HUDEP-2 (cell line): ENCODE results near the gene CACNA1S.
A peak's percentile ranks its signal among the peaks of the same experiment; 100 is the strongest.

ENCODE experiments used
- DNase-seq, 76 experiments: peaks; one replicate each; lab custom pipeline; 2025; ENCODE audit not compliant: unreplicated experiment in 76 of 76; lab: John Stamatoyannopoulos, UW

Gene CACNA1S

GRCh38 chr1:201119206-201120197, 7.3 kb upstream of the CACNA1S start:
- peak in 28 of 76 experiments; percentile 2 to 52 (median 15) for DNase-seq

GRCh38 chr1:201116091-201116490, 3.9 kb upstream of the CACNA1S start:
- DNase-seq: no peak

GRCh38 chr1:201115390-201115937, 3.2 kb upstream of the CACNA1S start:
- no peak for DNase-seq

- DNase-seq: peak in 57 of 76 experiments; percentile 2 to 67 (median 36)
Measured at GRCh38 chr1:201114245-201115131, 2.3 kb upstream of the CACNA1S start.

GRCh38 chr1:201113451-201114244, 1.4 kb upstream of the CACNA1S start:
- DNase-seq: no peak

GRCh38 chr1:201112926-201113325, 700 bp upstream of the CACNA1S start:
- no peak for DNase-seq

- DNase-seq: no peak
Measured at GRCh38 chr1:201111672-201112071, 554 bp downstream of the CACNA1S start.

GRCh38 chr1:201111156-201111555, 1.1 kb downstream of the CACNA1S start:
- DNase-seq: no peak

GRCh38 chr1:201110616-201111015, 1.6 kb downstream of the CACNA1S start:
- no peak for DNase-seq

GRCh38 chr1:201110138-201110537, 2.1 kb downstream of the CACNA1S start:
- no peak for DNase-seq

- DNase-seq: no peak
Measured at GRCh38 chr1:201109651-201110050, 2.6 kb downstream of the CACNA1S start.

GRCh38 chr1:201108614-201109013, 3.6 kb downstream of the CACNA1S start:
- DNase-seq: no peak

- no peak for DNase-seq
Measured at GRCh38 chr1:201105688-201106087, 6.5 kb downstream of the CACNA1S start.

GRCh38 chr1:201104141-201104540, 8.1 kb downstream of the CACNA1S start:
- DNase-seq: no peak

- DNase-seq: no peak
Measured at GRCh38 chr1:201103666-201104065, 8.6 kb downstream of the CACNA1S start.

GRCh38 chr1:201100169-201100930, 11.9 kb downstream of the CACNA1S start:
- DNase-seq: no peak

- DNase-seq: no peak
Measured at GRCh38 chr1:201098992-201099677, 13.1 kb downstream of the CACNA1S start.

GRCh38 chr1:201096977-201097856, 15.0 kb downstream of the CACNA1S start:
- no peak for DNase-seq
